IMR-90 (cell line): ENCODE results near the gene MSS51. TPM values are rescaled to one million over a fixed set of nuclear protein-coding genes. Genes with fewer than 3 reads are reported as not detected.

Experiments
- ATAC-seq: fragments of 200-7000 bp; cut with Tn5 transposase; 2 replicates; pipeline ENCODE4 v1.9.1; 2020; ENCODE audit warnings: low read depth, mild to moderate bottlenecking, moderate library complexity
- BruUV-seq: library from RNA; stranded (reverse); fragments of 400-500 nt; replicated peaks from 2 replicates; lab custom pipeline; 2021; lab: Mats Ljungman, UMichigan
- CTCF ChIA-PET: fragments of 300-600 bp; formaldehyde crosslinking; extraction: SDS; loops from one replicate; lab custom pipeline; 2021; ENCODE audit warnings: antibody characterized with exemption; lab: Yijun Ruan, JAX
- POLR2A ChIA-PET: fragments of 300-600 bp; sonication (Branson Sonifier 250); formaldehyde crosslinking; loops from one replicate; lab custom pipeline; 2022; ENCODE audit warnings: antibody characterized with exemption; ENCODE audit not compliant: unreplicated experiment; lab: Charles Lee
- DNase-seq: peaks from one replicate; pipeline ENCODE4 v3.0.0; 2013
- H2AFZ ChIP-seq: replicated peaks from 2 replicates; pipeline ENCODE3; 2013; ENCODE audit warnings: low read length, mild to moderate bottlenecking; ENCODE audit not compliant: poor library complexity
- H2AK5ac ChIP-seq: 2 replicates; pipeline ENCODE4 v1.6.1; 2013; ENCODE audit warnings: low read depth, low read length, inconsistent platforms
- H2AK9ac ChIP-seq: replicated peaks from 2 replicates; pipeline ENCODE3; 2013; ENCODE audit warnings: mild to moderate bottlenecking, low read depth, low read length, moderate library complexity; ENCODE audit not compliant: poor library complexity
- H2BK120ac ChIP-seq: 2 replicates; pipeline ENCODE4 v1.6.1; 2013; ENCODE audit warnings: low read depth, low read length, inconsistent platforms
- H2BK15ac ChIP-seq: 3 replicates; pipeline ENCODE4 v1.6.1; 2013; ENCODE audit warnings: low read depth, low read length, inconsistent platforms
- H2BK20ac ChIP-seq: 2 replicates; pipeline ENCODE4 v1.6.1; 2013; ENCODE audit warnings: low read depth, mild to moderate bottlenecking, inconsistent platforms, low read length, moderate library complexity
- H2BK5ac ChIP-seq: 2 replicates; pipeline ENCODE4 v1.6.1; 2013; ENCODE audit warnings: mild to moderate bottlenecking, low read depth, low read length, inconsistent platforms; ENCODE audit not compliant: poor library complexity, severe bottlenecking
- H3K14ac ChIP-seq: replicated peaks from 2 replicates; pipeline ENCODE4 v1.6.1; 2013; ENCODE audit warnings: low read depth, low read length, inconsistent platforms
- H3K18ac ChIP-seq: 2 replicates; pipeline ENCODE4 v1.6.1; 2013; ENCODE audit warnings: low read depth, low read length, control low read depth
- H3K23ac ChIP-seq: 2 replicates; pipeline ENCODE4 v1.6.1; 2013; ENCODE audit warnings: low read depth, low read length, inconsistent platforms
- H3K27ac ChIP-seq: 2 replicates; pipeline ENCODE4 v1.5.1; 2013; ENCODE audit warnings: mild to moderate bottlenecking, control low read depth, low read length; ENCODE audit not compliant: insufficient read depth
- H3K27me3 ChIP-seq: 2 replicates; pipeline ENCODE4 v1.6.1; 2013; ENCODE audit warnings: low read length; ENCODE audit not compliant: control insufficient read depth, insufficient read depth
- H3K36me3 ChIP-seq: 2 replicates; pipeline ENCODE4 v1.6.1; 2013; ENCODE audit warnings: low read length, mixed read lengths; ENCODE audit not compliant: control insufficient read depth, insufficient read depth
- H3K4ac ChIP-seq: 2 replicates; pipeline ENCODE4 v1.6.1; 2013; ENCODE audit warnings: low read depth, low read length, inconsistent platforms
- H3K4me1 ChIP-seq: 2 replicates; pipeline ENCODE4 v1.6.1; 2013; ENCODE audit warnings: low read length, mixed read lengths; ENCODE audit not compliant: control insufficient read depth, insufficient read depth
- H3K4me2 ChIP-seq: 2 replicates; pipeline ENCODE4 v1.6.1; 2013; ENCODE audit warnings: low read depth, mild to moderate bottlenecking, control low read depth, low read length, moderate library complexity
- H3K4me3 ChIP-seq: 2 replicates; pipeline ENCODE4 v1.5.1; 2013; ENCODE audit warnings: low read depth, mild to moderate bottlenecking, control low read depth, low read length, moderate library complexity; ENCODE audit not compliant: insufficient read depth
- H3K56ac ChIP-seq: 2 replicates; pipeline ENCODE4 v1.6.1; 2013; ENCODE audit warnings: low read length, inconsistent platforms; ENCODE audit not compliant: insufficient read depth; ENCODE audit errors: extremely low read depth
- H3K79me1 ChIP-seq, 2 experiments: 2 replicates each; pipeline ENCODE4 v1.6.1; 2013; ENCODE audit warnings: low read length in 2 of 2, inconsistent platforms in 1 of 2, low read depth in 1 of 2
- H3K9ac ChIP-seq: 2 replicates; pipeline ENCODE4 v1.6.1; 2013; ENCODE audit warnings: low read depth, low read length, control low read depth
- H3K9me1 ChIP-seq: 2 replicates; pipeline ENCODE4 v1.6.1; 2013; ENCODE audit warnings: low read length, inconsistent platforms; ENCODE audit not compliant: insufficient read depth
- H3K9me3 ChIP-seq: 2 replicates; pipeline ENCODE4 v1.6.1; 2013; ENCODE audit warnings: low read length; ENCODE audit not compliant: control insufficient read depth, insufficient read depth
- H4K20me1 ChIP-seq: 2 replicates; pipeline ENCODE4 v1.6.1; 2013; ENCODE audit warnings: low read length, inconsistent platforms; ENCODE audit not compliant: insufficient read depth
- H4K5ac ChIP-seq: 2 replicates; pipeline ENCODE4 v1.6.1; 2013; ENCODE audit warnings: mild to moderate bottlenecking, low read depth, low read length, control low read depth
- H4K8ac ChIP-seq, 2 experiments: 2 replicates each; pipeline ENCODE4 v1.6.1; 2013; ENCODE audit warnings: low read depth in 2 of 2, low read length in 2 of 2, control low read depth in 1 of 2, inconsistent platforms in 1 of 2
- H4K91ac ChIP-seq: 2 replicates; pipeline ENCODE4 v1.6.1; 2013; ENCODE audit warnings: low read depth, low read length, inconsistent platforms; ENCODE audit not compliant: insufficient read depth
- BHLHE40 ChIP-seq: fragments of 150-350 bp; IDR thresholded peaks from 2 replicates; pipeline ENCODE4 v1.6.1; 2016; ENCODE audit warnings: mild to moderate bottlenecking, low read depth, low read length
- RFX5 ChIP-seq: IDR thresholded peaks from 2 replicates; pipeline ENCODE4 v1.8.0; 2012; ENCODE audit warnings: low read depth, mild to moderate bottlenecking, low read length, moderate library complexity
- WGBS, 2 experiments: methylation state at CpG; one replicate each; pipeline versions ENCODE4 v1.1.5 to v1.1.7; 2013; ENCODE audit warnings: missing lambda C conversion rate in 2 of 2; ENCODE audit not compliant: insufficient read length in 1 of 2; ENCODE audit errors: extremely low coverage in 2 of 2; 5-methylcytosine and 5-hydroxymethylcytosine counted together
- dilution Hi-C: fragments of 300-500 bp; cut with HindIII; formaldehyde crosslinking; loops from one replicate; pipeline ENCODE4 v1.14.3; 2018; ENCODE audit warnings: low sequenced_read_pairs; ENCODE audit not compliant: unreplicated experiment
- in situ Hi-C: fragments of 300-500 bp; cut with MboI; formaldehyde crosslinking; loops from 3 replicates; pipeline ENCODE4 v1.14.3; 2019; ENCODE audit warnings: low sequenced_read_pairs, inconsistent platforms, mixed read lengths
- intact Hi-C: fragments of 100-400 bp; cut with micrococcal nuclease; formaldehyde crosslinking; loops from 2 replicates; pipeline ENCODE4 v1.10.0; 2022
- polyA plus RNA-seq, 3 experiments: library from polyadenylated mRNA; depleted of rRNA; stranded (reverse); fragments of >200 nt; gene quantifications; 2 replicates each; pipeline ENCODE4 v1.2.3, GENCODE V29; 2012; ENCODE audit warnings: low replicate concordance in 1 of 3
- total RNA-seq: library from RNA; depleted of rRNA; stranded (reverse); fragments of >200 nt; gene quantifications from 2 replicates; pipeline ENCODE4 v1.2.3, GENCODE V29; 2012

The MSS51 gene
- total and polyA plus RNA-seq, 2 of the 4 experiments (the other 2 are of a cell fraction), result 1.1 to 1.8 TPM

DNA sequence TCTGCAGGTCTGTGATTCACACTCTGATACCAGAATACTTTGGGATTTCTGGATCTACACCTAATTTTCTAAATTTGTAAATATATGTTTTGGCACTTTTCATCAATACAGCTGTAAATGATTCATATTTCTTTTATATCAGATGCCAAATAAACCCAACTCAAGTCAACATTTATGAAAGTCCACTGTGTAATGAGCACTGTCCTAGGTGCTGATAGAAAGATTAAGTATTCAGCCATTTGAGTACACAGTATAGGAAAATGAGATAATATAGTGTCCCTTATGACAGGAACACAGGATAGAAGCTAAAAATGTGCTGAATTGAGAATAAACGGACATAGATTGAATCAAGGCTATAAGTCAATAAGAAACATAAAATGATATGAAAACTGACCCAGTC is 25.9 kb downstream of the MSS51 start:
- ChIA-PET CTCF (no interaction called here), POLR2A (no interaction called here)
- Histone ChIP-seq H2AFZ (no peak overlapping the region), H3K4me3 (no peak overlapping the region), H2BK120ac (no peak overlapping the region), H3K79me1 (peaks cover 16 to 57% of the 10 kb centered on the region in 2 experiments), H3K4me1 (no peaks in the 10 kb centered on the region), H3K18ac (no peak overlapping the region), H2BK15ac (no peak overlapping the region), H3K9me3 (no peaks in the 10 kb centered on the region), H3K4me2 (no peak overlapping the region), H3K36me3 (no peaks in the 10 kb centered on the region; the same call in 1 of the 2 replicates), H3K14ac (no peak overlapping the region), H3K4ac (no peak overlapping the region), H3K56ac (no peak overlapping the region), H2AK9ac (no peak overlapping the region), H3K27me3 (no peaks in the 10 kb centered on the region), H4K8ac (no peak overlapping the region), H3K9me1 (peaks cover 6% of the 10 kb centered on the region), H2BK20ac (no peak overlapping the region), H4K5ac (no peak overlapping the region), H3K27ac (no peak overlapping the region), H4K91ac (no peak overlapping the region), H2BK5ac (no peak overlapping the region), H2AK5ac (no peak overlapping the region), H3K23ac (no peak overlapping the region), H3K9ac (no peak overlapping the region), H4K20me1 (peaks cover 31% of the 10 kb centered on the region)
- ATAC-seq (no peak), DNase-seq (no peak)
- BruUV-seq, result no TSS peak
- dilution Hi-C loops (no loop called here), intact Hi-C loops (no loop called here), in situ Hi-C loops (no loop called here)
- no peak for TF ChIP-seq BHLHE40
- TF ChIP-seq RFX5, result no peak
- no CpG with 5 or more reads among the region's 1 CpG for WGBS, 2 experiments
